Panc1 (cell line): Measurements from ENCODE around the gene LRP2. TPM values are rescaled to one million over a fixed set of nuclear protein-coding genes. Genes with fewer than 3 reads are reported as not detected.

Experiments used
- ATAC-seq: fragments of 200-7000 bp; cut with Tn5 transposase; 2 replicates; pipeline ENCODE4 v1.9.1; 2020; ENCODE audit warnings: mild to moderate bottlenecking, moderate library complexity
- BruUV-seq: library from RNA; stranded (reverse); fragments of 400-500 nt; replicated peaks from 2 replicates; lab custom pipeline; 2021; lab: Mats Ljungman, UMichigan
- CTCF ChIA-PET: fragments of 300-600 bp; sonication (Branson Sonifier 250); formaldehyde crosslinking; loops from one replicate; lab custom pipeline; 2022; ENCODE audit warnings: antibody characterized with exemption; lab: Charles Lee
- POLR2A ChIA-PET: fragments of 300-600 bp; sonication (Branson Sonifier 250); formaldehyde crosslinking; loops from one replicate; lab custom pipeline; 2022; ENCODE audit warnings: antibody characterized with exemption; lab: Charles Lee
- DNase-seq: peaks from one replicate; pipeline ENCODE4 v3.0.0-alpha.2; 2010; ENCODE audit warnings: low read depth, low spot score
- H3K27ac ChIP-seq: 2 replicates; pipeline ENCODE4 v1.5.1; 2011; ENCODE audit warnings: mild to moderate bottlenecking, low read length, inconsistent platforms
- H3K27me3 ChIP-seq: fragments of 200-500 bp; sonication (Bioruptor generic); 2 replicates; pipeline ENCODE4 v1.6.0; 2014; ENCODE audit warnings: low read length, inconsistent platforms; ENCODE audit not compliant: control insufficient read depth, insufficient read depth
- H3K36me3 ChIP-seq: fragments of 200-500 bp; sonication (Bioruptor generic); 2 replicates; pipeline ENCODE4 v1.5.1; 2014; ENCODE audit warnings: inconsistent platforms, mild to moderate bottlenecking, low read length, moderate library complexity; ENCODE audit not compliant: control insufficient read depth, insufficient read depth
- H3K4me1 ChIP-seq: 2 replicates; pipeline ENCODE4 v1.5.1; 2011; ENCODE audit warnings: inconsistent platforms, mild to moderate bottlenecking, low read length, moderate library complexity; ENCODE audit not compliant: control insufficient read depth, insufficient read depth
- H3K4me3 ChIP-seq, 2 experiments: 2 replicates each; pipeline ENCODE4 v1.5.1; 2011 to 2012; ENCODE audit warnings: low read depth in 2 of 2, low read length in 2 of 2, mild to moderate bottlenecking in 2 of 2, inconsistent platforms in 1 of 2, moderate library complexity in 1 of 2
- H3K9me3 ChIP-seq: fragments of 200-500 bp; sonication (Bioruptor generic); 2 replicates; pipeline ENCODE4 v1.5.1; 2014; ENCODE audit warnings: low read depth, mild to moderate bottlenecking, inconsistent platforms, low read length, moderate library complexity; ENCODE audit not compliant: control insufficient read depth, insufficient read depth
- POLR2AphosphoS5 ChIP-seq: IDR thresholded peaks from 2 replicates; pipeline ENCODE4 v1.6.1; 2012; ENCODE audit warnings: mild to moderate bottlenecking, low read depth, low read length, moderate library complexity
- SIN3A ChIP-seq: IDR thresholded peaks from 2 replicates; pipeline ENCODE4 v1.6.1; 2012; ENCODE audit warnings: low read depth, mild to moderate bottlenecking, low read length, moderate library complexity, borderline replicate concordance; ENCODE audit not compliant: insufficient read depth
- TCF7L2 ChIP-seq: IDR thresholded peaks from 2 replicates; pipeline ENCODE4 v1.6.1; 2011; ENCODE audit warnings: mild to moderate bottlenecking, low read depth, low read length, inconsistent platforms
- in situ Hi-C: cut with HindIII; loops from 2 replicates; pipeline ENCODE4 v1.10.0; 2016; ENCODE audit warnings: low sequenced_read_pairs, low pct_unique_long_range_greater_than_20kb
- intact Hi-C: fragments of 100-400 bp; cut with micrococcal nuclease; formaldehyde crosslinking; loops from one replicate; pipeline ENCODE4 v1.10.0; 2022; ENCODE audit not compliant: unreplicated experiment
- total RNA-seq: library from RNA; stranded (reverse); gene quantifications from one replicate; pipeline ENCODE4 v1.2.1, GENCODE V29; 2021; ENCODE audit not compliant: unreplicated experiment
- TF ChIP-seq, protein P1 (sequence below): fragments of 450-650 bp; IDR thresholded peaks from 2 replicates; pipeline ENCODE4 v1.5.1; 2017; ENCODE audit warnings: mild to moderate bottlenecking
- TF ChIP-seq, protein P2 (sequence below), 2 experiments: IDR thresholded peaks; 2 replicates each; pipeline ENCODE4 v1.6.1; 2011 to 2012; ENCODE audit warnings: low read depth in 2 of 2, control low read depth in 1 of 2, low read length in 1 of 2, mild to moderate bottlenecking in 1 of 2, moderate library complexity in 1 of 2; ENCODE audit not compliant: insufficient read depth in 1 of 2

Gene LRP2
- total RNA-seq, 1 experiment from 2014 or later, result 0.10 TPM

DNA sequence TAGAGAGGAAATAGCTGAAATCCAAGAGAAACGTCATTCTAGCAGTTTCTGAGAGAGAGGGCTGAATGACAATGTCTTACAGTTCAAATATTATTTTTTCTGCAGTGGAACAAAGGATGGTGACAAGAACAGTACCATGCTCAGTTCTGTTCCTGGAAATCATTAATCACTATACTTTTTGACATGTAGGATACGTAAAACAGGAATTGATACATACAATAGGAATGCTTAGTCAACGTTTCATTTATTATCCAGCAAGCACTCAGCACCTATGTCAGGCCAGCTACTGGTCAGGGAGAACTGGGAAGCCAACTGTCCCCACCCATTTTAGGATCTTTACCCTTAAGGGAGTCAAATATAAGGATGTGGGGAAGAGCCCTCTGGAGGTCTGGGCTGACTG is 178.3 kb downstream of the LRP2 start:
- CTCF ChIA-PET, result no interaction called here
- in situ Hi-C loops, result no loop called here
- ATAC-seq (no peak), DNase-seq (no peak)
- H3K4me1 ChIP-seq, result no peaks in the 10 kb centered on the region
- BruUV-seq, result no TSS peak
- POLR2A ChIA-PET, result interaction anchor here (0.6 kb wide), 1 partner anchor 146 kb away, joined by 8 read pairs; no protein-coding TSS in a partner anchor
- TF ChIP-seq, protein P1, sequence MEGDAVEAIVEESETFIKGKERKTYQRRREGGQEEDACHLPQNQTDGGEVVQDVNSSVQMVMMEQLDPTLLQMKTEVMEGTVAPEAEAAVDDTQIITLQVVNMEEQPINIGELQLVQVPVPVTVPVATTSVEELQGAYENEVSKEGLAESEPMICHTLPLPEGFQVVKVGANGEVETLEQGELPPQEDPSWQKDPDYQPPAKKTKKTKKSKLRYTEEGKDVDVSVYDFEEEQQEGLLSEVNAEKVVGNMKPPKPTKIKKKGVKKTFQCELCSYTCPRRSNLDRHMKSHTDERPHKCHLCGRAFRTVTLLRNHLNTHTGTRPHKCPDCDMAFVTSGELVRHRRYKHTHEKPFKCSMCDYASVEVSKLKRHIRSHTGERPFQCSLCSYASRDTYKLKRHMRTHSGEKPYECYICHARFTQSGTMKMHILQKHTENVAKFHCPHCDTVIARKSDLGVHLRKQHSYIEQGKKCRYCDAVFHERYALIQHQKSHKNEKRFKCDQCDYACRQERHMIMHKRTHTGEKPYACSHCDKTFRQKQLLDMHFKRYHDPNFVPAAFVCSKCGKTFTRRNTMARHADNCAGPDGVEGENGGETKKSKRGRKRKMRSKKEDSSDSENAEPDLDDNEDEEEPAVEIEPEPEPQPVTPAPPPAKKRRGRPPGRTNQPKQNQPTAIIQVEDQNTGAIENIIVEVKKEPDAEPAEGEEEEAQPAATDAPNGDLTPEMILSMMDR, result no peak
- TF ChIP-seq TCF7L2 (no peak), SIN3A (no peak), POLR2AphosphoS5 (no peak)
- TF ChIP-seq, protein P2, sequence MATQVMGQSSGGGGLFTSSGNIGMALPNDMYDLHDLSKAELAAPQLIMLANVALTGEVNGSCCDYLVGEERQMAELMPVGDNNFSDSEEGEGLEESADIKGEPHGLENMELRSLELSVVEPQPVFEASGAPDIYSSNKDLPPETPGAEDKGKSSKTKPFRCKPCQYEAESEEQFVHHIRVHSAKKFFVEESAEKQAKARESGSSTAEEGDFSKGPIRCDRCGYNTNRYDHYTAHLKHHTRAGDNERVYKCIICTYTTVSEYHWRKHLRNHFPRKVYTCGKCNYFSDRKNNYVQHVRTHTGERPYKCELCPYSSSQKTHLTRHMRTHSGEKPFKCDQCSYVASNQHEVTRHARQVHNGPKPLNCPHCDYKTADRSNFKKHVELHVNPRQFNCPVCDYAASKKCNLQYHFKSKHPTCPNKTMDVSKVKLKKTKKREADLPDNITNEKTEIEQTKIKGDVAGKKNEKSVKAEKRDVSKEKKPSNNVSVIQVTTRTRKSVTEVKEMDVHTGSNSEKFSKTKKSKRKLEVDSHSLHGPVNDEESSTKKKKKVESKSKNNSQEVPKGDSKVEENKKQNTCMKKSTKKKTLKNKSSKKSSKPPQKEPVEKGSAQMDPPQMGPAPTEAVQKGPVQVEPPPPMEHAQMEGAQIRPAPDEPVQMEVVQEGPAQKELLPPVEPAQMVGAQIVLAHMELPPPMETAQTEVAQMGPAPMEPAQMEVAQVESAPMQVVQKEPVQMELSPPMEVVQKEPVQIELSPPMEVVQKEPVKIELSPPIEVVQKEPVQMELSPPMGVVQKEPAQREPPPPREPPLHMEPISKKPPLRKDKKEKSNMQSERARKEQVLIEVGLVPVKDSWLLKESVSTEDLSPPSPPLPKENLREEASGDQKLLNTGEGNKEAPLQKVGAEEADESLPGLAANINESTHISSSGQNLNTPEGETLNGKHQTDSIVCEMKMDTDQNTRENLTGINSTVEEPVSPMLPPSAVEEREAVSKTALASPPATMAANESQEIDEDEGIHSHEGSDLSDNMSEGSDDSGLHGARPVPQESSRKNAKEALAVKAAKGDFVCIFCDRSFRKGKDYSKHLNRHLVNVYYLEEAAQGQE (IDR thresholded peaks at IDR 0.05; ENCODE audit: insufficient read depth in 1 of 2, low read depth in 2 of 2, low read length in 1 of 2), result no peak
- no peaks in the 10 kb centered on the region; the same call in none of the 2 replicates for H3K27me3 ChIP-seq
- no peak overlapping the region for H3K27ac ChIP-seq
- intact Hi-C loops, result no loop called here
- no peaks in the 10 kb centered on the region for H3K36me3 ChIP-seq
- no peak overlapping the region for H3K4me3 ChIP-seq
- no peaks in the 10 kb centered on the region for H3K9me3 ChIP-seq

- intact Hi-C loops, result no loop called here
- POLR2A ChIA-PET, result no interaction called here
- Histone ChIP-seq H3K36me3 (no peaks in the 10 kb centered on the region), H3K27ac (no peak overlapping the region), H3K27me3 (peaks cover 4% of the 10 kb centered on the region), H3K4me3 (no peak overlapping the region), H3K4me1 (no peaks in the 10 kb centered on the region), H3K9me3 (no peaks in the 10 kb centered on the region)
- TF ChIP-seq, protein P2 (IDR thresholded peaks at IDR 0.05; ENCODE audit: insufficient read depth in 1 of 2, low read depth in 2 of 2, low read length in 1 of 2), result no peak
- ATAC-seq (no peak), DNase-seq (no peak)
- CTCF ChIA-PET, result no interaction called here
- in situ Hi-C loops, result no loop called here
- BruUV-seq, result no TSS peak
Measured at GRCh38 chr2:169182573-169182972, 179.8 kb downstream of the LRP2 start.
